ENCODE results near the gene NELFE.
"Not testable (repeated sequence)": the region's sequence is repeated elsewhere in the genome, so short reads cannot be mapped to it uniquely, and the experiment has no call there.

Gene NELFE

GRCh38 chr6:31940256-31940664 lies 18.5 kb downstream of the NELFE start:
- Histone ChIP-seq H3K4me3 (ENCODE audit: low read length) (no peak overlapping the region), H3K9ac (ENCODE audit: low read length) (no peak overlapping the region), H3K4me1 (ENCODE audit: control insufficient read depth, insufficient read depth, low read length) (no peaks in the 10 kb centered on the region), H3K27ac (ENCODE audit: low read depth, low read length) (no peak overlapping the region), H3K27me3 (ENCODE audit: control insufficient read depth, insufficient read depth, low read length) (no peaks in the 10 kb centered on the region), H3K36me3 (ENCODE audit: control insufficient read depth, insufficient read depth, low read length) (no peaks in the 10 kb centered on the region)

GRCh38 chr6:31935823-31936222 lies 22.9 kb downstream of the NELFE start:
- Histone ChIP-seq H3K4me3 (ENCODE audit: low read length) (no peak overlapping the region), H3K36me3 (ENCODE audit: control insufficient read depth, insufficient read depth, low read length) (no peaks in the 10 kb centered on the region), H3K27ac (ENCODE audit: low read depth, low read length) (no peak overlapping the region), H3K4me1 (ENCODE audit: control insufficient read depth, insufficient read depth, low read length) (no peaks in the 10 kb centered on the region), H3K27me3 (ENCODE audit: control insufficient read depth, insufficient read depth, low read length) (no peaks in the 10 kb centered on the region), H3K9ac (ENCODE audit: low read length) (no peak overlapping the region)

- H3K4me1 ChIP-seq (ENCODE audit: control insufficient read depth, insufficient read depth, low read length), result no peaks in the 10 kb centered on the region
- no peak overlapping the region for H3K27ac ChIP-seq (ENCODE audit: low read depth, low read length)
- no peaks in the 10 kb centered on the region for H3K27me3 ChIP-seq (ENCODE audit: control insufficient read depth, insufficient read depth, low read length)
- H3K4me3 ChIP-seq (ENCODE audit: low read length), result no peak overlapping the region
- no peaks in the 10 kb centered on the region for H3K36me3 ChIP-seq (ENCODE audit: control insufficient read depth, insufficient read depth, low read length)
- no peak overlapping the region for H3K9ac ChIP-seq (ENCODE audit: low read length)
Observed at GRCh38 chr6:31935021-31935420, 23.8 kb downstream of the NELFE start.

- Histone ChIP-seq H3K27me3 (ENCODE audit: control insufficient read depth, insufficient read depth, low read length) (no peaks in the 10 kb centered on the region), H3K9ac (ENCODE audit: low read length) (no peak overlapping the region), H3K4me1 (ENCODE audit: control insufficient read depth, insufficient read depth, low read length) (no peaks in the 10 kb centered on the region), H3K36me3 (ENCODE audit: control insufficient read depth, insufficient read depth, low read length) (no peaks in the 10 kb centered on the region), H3K27ac (ENCODE audit: low read depth, low read length) (no peak overlapping the region), H3K4me3 (ENCODE audit: low read length) (no peak overlapping the region)
Observed at GRCh38 chr6:31933537-31933936, 25.2 kb downstream of the NELFE start.

GRCh38 chr6:31932137-31932536 lies 26.6 kb downstream of the NELFE start:
- not testable (repeated sequence) for H3K9ac ChIP-seq (ENCODE audit: low read length); H3K4me3 ChIP-seq (ENCODE audit: low read length); H3K4me1 ChIP-seq (ENCODE audit: control insufficient read depth, insufficient read depth, low read length); H3K27me3 ChIP-seq (ENCODE audit: control insufficient read depth, insufficient read depth, low read length); H3K36me3 ChIP-seq (ENCODE audit: control insufficient read depth, insufficient read depth, low read length); H3K27ac ChIP-seq (ENCODE audit: low read depth, low read length)

- no peak overlapping the region for H3K4me3 ChIP-seq (ENCODE audit: low read length)
- no peaks in the 10 kb centered on the region for H3K27me3 ChIP-seq (ENCODE audit: control insufficient read depth, insufficient read depth, low read length)
- H3K27ac ChIP-seq (ENCODE audit: low read depth, low read length), result no peak overlapping the region
- no peak overlapping the region for H3K9ac ChIP-seq (ENCODE audit: low read length)
- no peaks in the 10 kb centered on the region for H3K36me3 ChIP-seq (ENCODE audit: control insufficient read depth, insufficient read depth, low read length)
- H3K4me1 ChIP-seq (ENCODE audit: control insufficient read depth, insufficient read depth, low read length), result no peaks in the 10 kb centered on the region
Observed at GRCh38 chr6:31930962-31931361, 27.8 kb downstream of the NELFE start.

GRCh38 chr6:31928672-31928939 lies 30.2 kb downstream of the NELFE start:
- Histone ChIP-seq H3K4me1 (ENCODE audit: control insufficient read depth, insufficient read depth, low read length) (no peaks in the 10 kb centered on the region), H3K4me3 (ENCODE audit: low read length) (no peak overlapping the region), H3K27me3 (ENCODE audit: control insufficient read depth, insufficient read depth, low read length) (no peaks in the 10 kb centered on the region), H3K36me3 (ENCODE audit: control insufficient read depth, insufficient read depth, low read length) (no peaks in the 10 kb centered on the region), H3K27ac (ENCODE audit: low read depth, low read length) (no peak overlapping the region), H3K9ac (ENCODE audit: low read length) (no peak overlapping the region)

GRCh38 chr6:31927863-31928671 lies 30.7 kb downstream of the NELFE start:
- Histone ChIP-seq H3K36me3 (ENCODE audit: control insufficient read depth, insufficient read depth, low read length) (no peaks in the 10 kb centered on the region), H3K27me3 (ENCODE audit: control insufficient read depth, insufficient read depth, low read length) (no peaks in the 10 kb centered on the region), H3K9ac (ENCODE audit: low read length) (no peak overlapping the region), H3K27ac (ENCODE audit: low read depth, low read length) (no peak overlapping the region), H3K4me3 (ENCODE audit: low read length) (peak overlapping the region; percentile 22), H3K4me1 (ENCODE audit: control insufficient read depth, insufficient read depth, low read length) (no peaks in the 10 kb centered on the region)

GRCh38 chr6:31927242-31927862 lies 31.4 kb downstream of the NELFE start, which contains the start of gene C2:
TSS of gene C2 (plus strand) at chr6:31927717. CDS start at chr6:31927753, 36 bp downstream.
- Histone ChIP-seq H3K27ac (ENCODE audit: low read depth, low read length) (no peak within 1 kb of the TSS), H3K4me1 (ENCODE audit: control insufficient read depth, insufficient read depth, low read length) (no peaks in the 10 kb centered on the region), H3K4me3 (ENCODE audit: low read length) (peak within 1 kb of the TSS; percentile 22), H3K27me3 (ENCODE audit: control insufficient read depth, insufficient read depth, low read length) (no peaks in the 10 kb centered on the region), H3K36me3 (ENCODE audit: control insufficient read depth, insufficient read depth, low read length) (no peaks in the 10 kb centered on the region), H3K9ac (ENCODE audit: low read length) (no peak within 1 kb of the TSS)

GRCh38 chr6:31922942-31923341 lies 35.8 kb downstream of the NELFE start:
- Histone ChIP-seq H3K27ac (ENCODE audit: low read depth, low read length) (no peak overlapping the region), H3K36me3 (ENCODE audit: control insufficient read depth, insufficient read depth, low read length) (no peaks in the 10 kb centered on the region), H3K9ac (ENCODE audit: low read length) (no peak overlapping the region), H3K4me3 (ENCODE audit: low read length) (no peak overlapping the region), H3K4me1 (ENCODE audit: control insufficient read depth, insufficient read depth, low read length) (no peaks in the 10 kb centered on the region), H3K27me3 (ENCODE audit: control insufficient read depth, insufficient read depth, low read length) (no peaks in the 10 kb centered on the region)

GRCh38 chr6:31920811-31921210 lies 38.0 kb downstream of the NELFE start:
- H3K9ac ChIP-seq (ENCODE audit: low read length), result no peak overlapping the region
- no peaks in the 10 kb centered on the region for H3K27me3 ChIP-seq (ENCODE audit: control insufficient read depth, insufficient read depth, low read length)
- no peak overlapping the region for H3K4me3 ChIP-seq (ENCODE audit: low read length)
- no peaks in the 10 kb centered on the region for H3K36me3 ChIP-seq (ENCODE audit: control insufficient read depth, insufficient read depth, low read length)
- no peaks in the 10 kb centered on the region for H3K4me1 ChIP-seq (ENCODE audit: control insufficient read depth, insufficient read depth, low read length)
- no peak overlapping the region for H3K27ac ChIP-seq (ENCODE audit: low read depth, low read length)

GRCh38 chr6:31919624-31920303 lies 39.0 kb downstream of the NELFE start:
- Histone ChIP-seq H3K27me3 (ENCODE audit: control insufficient read depth, insufficient read depth, low read length) (no peaks in the 10 kb centered on the region), H3K36me3 (ENCODE audit: control insufficient read depth, insufficient read depth, low read length) (no peaks in the 10 kb centered on the region), H3K4me3 (ENCODE audit: low read length) (no peak overlapping the region), H3K9ac (ENCODE audit: low read length) (no peak overlapping the region), H3K4me1 (ENCODE audit: control insufficient read depth, insufficient read depth, low read length) (no peaks in the 10 kb centered on the region), H3K27ac (ENCODE audit: low read depth, low read length) (no peak overlapping the region)
